MM.1S (cell line): ENCODE data around the gene HINT3.

ENCODE experiments used
- CTCF ChIP-seq: fragments of 300-600 bp; sonication (generic); IDR thresholded peaks from 2 replicates; pipeline ENCODE4 v1.5.1; 2016; ENCODE audit warnings: antibody characterized with exemption, low read length, mixed read lengths
- EZH2 ChIP-seq: fragments of 300-600 bp; sonication (generic); optimal IDR thresholded peaks from 2 replicates; pipeline ENCODE3; 2017; ENCODE audit warnings: low read depth, mild to moderate bottlenecking, antibody characterized with exemption, low read length, mixed read lengths

GRCh38 chr6:125962900-125963497 is 6.4 kb downstream of the HINT3 start:
- TF ChIP-seq CTCF (no peak), EZH2 (no peak)
